Glutamatergic neuron (in vitro differentiated cells): ENCODE data around the gene AGBL4. TPM values are rescaled to one million over a fixed set of nuclear protein-coding genes. Genes with fewer than 3 reads are reported as not detected.

Experiments used
- DNase-seq: peaks from one replicate; pipeline ENCODE4 v3.0.0; 2022
- H3K27ac Mint-ChIP-seq: one replicate; pipeline ENCODE4 v1.8.0; 2020; ENCODE audit warnings: mild to moderate bottlenecking, mixed read lengths, inconsistent platforms; ENCODE audit not compliant: unreplicated experiment
- H3K27me3 Mint-ChIP-seq: one replicate; pipeline ENCODE4 v1.8.0; 2020; ENCODE audit warnings: mild to moderate bottlenecking, moderate library complexity, mixed read lengths, inconsistent platforms; ENCODE audit not compliant: unreplicated experiment
- H3K36me3 Mint-ChIP-seq: one replicate; pipeline ENCODE4 v1.8.0; 2020; ENCODE audit warnings: mild to moderate bottlenecking, mixed read lengths, inconsistent platforms; ENCODE audit not compliant: unreplicated experiment
- H3K4me1 Mint-ChIP-seq: one replicate; pipeline ENCODE4 v1.8.0; 2020; ENCODE audit warnings: mild to moderate bottlenecking, low read depth, mixed read lengths, inconsistent platforms; ENCODE audit not compliant: unreplicated experiment
- H3K4me3 Mint-ChIP-seq: one replicate; pipeline ENCODE4 v1.8.0; 2020; ENCODE audit warnings: mild to moderate bottlenecking, mixed read lengths, inconsistent platforms; ENCODE audit not compliant: unreplicated experiment
- H3K9me3 Mint-ChIP-seq: one replicate; pipeline ENCODE4 v1.8.0; 2020; ENCODE audit warnings: mild to moderate bottlenecking, moderate library complexity, mixed read lengths, inconsistent platforms; ENCODE audit not compliant: unreplicated experiment
- CTCF ChIP-seq: fragments of 200-600 bp; sonication (generic); IDR thresholded peaks from one replicate; pipeline ENCODE4 v1.5.0; 2021; ENCODE audit not compliant: partially characterized antibody, unreplicated experiment
- total RNA-seq: library from RNA; stranded (reverse); fragmentation: NEBNext Ultra II Directional; extraction: Animal tissue kit (Norgen Biotek cat#: 25700); gene quantifications from one replicate; pipeline ENCODE4 v1.2.1, GENCODE V29; 2021; ENCODE audit not compliant: unreplicated experiment

The AGBL4 gene
- total RNA-seq, 1 donor from 2014 or later, result 3.5 TPM

- Mint-ChIP-seq H3K4me3 (no peak overlapping the region), H3K27ac (no peak overlapping the region), H3K36me3 (no peaks in the 10 kb centered on the region)
These were observed 1404.2 kb downstream of the AGBL4 start for GRCh38 chr1:48619539-48619938.

GRCh38 chr1:48617252-48617651 is 1406.5 kb downstream of the AGBL4 start:
- no peak for DNase-seq
- Mint-ChIP-seq H3K4me1 (peaks cover 7% of the 10 kb centered on the region), H3K27me3 (no peaks in the 10 kb centered on the region), H3K27ac (no peak overlapping the region), H3K36me3 (no peaks in the 10 kb centered on the region), H3K9me3 (no peaks in the 10 kb centered on the region), H3K4me3 (peak overlapping the region; percentile 20)
- TF ChIP-seq CTCF, result no peak

More at GRCh38 chr1:48619539-48619938, 1404.2 kb downstream of the AGBL4 start:
- Mint-ChIP-seq H3K4me1 (peaks cover 7% of the 10 kb centered on the region), H3K9me3 (no peaks in the 10 kb centered on the region), H3K27me3 (no peaks in the 10 kb centered on the region)
- peak; percentile 78 for DNase-seq
- TF ChIP-seq CTCF, result no peak

- no peak for TF ChIP-seq CTCF
- Mint-ChIP-seq H3K4me1 (peaks cover 7% of the 10 kb centered on the region), H3K4me3 (peak overlapping the region; percentile 5), H3K9me3 (no peaks in the 10 kb centered on the region), H3K27me3 (no peaks in the 10 kb centered on the region), H3K27ac (no peak overlapping the region), H3K36me3 (no peaks in the 10 kb centered on the region)
- no peak for DNase-seq
These were observed 1407.0 kb downstream of the AGBL4 start for GRCh38 chr1:48616710-48617109.

DNA sequence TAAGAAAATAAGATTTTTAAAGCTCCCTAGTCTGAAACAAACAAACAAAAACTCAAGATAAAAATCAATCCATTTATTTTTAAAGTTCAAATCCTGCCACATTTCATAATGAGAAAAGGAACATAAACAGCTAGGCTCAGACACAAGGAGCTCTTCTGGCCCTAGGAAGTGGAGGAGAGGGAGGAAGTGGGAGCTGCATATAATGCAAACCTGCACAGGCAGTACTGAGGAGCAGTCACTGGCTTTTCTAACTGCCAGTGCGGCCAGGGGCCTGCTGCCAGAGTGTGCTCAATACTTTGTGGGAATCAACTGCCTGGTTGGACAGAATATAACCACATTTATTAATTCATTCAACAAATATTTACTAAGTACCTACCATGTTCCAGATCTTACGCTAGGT is 1411.9 kb downstream of the AGBL4 start:
- no peaks in the 10 kb centered on the region for H3K27me3 Mint-ChIP-seq
- DNase-seq, result peak; percentile 14
- H3K27ac Mint-ChIP-seq, result no peak overlapping the region
- no peak overlapping the region for H3K4me3 Mint-ChIP-seq
- H3K36me3 Mint-ChIP-seq, result no peaks in the 10 kb centered on the region
- no peak for TF ChIP-seq CTCF
- no peaks in the 10 kb centered on the region for H3K9me3 Mint-ChIP-seq
- H3K4me1 Mint-ChIP-seq, result peaks cover 3% of the 10 kb centered on the region

DNA sequence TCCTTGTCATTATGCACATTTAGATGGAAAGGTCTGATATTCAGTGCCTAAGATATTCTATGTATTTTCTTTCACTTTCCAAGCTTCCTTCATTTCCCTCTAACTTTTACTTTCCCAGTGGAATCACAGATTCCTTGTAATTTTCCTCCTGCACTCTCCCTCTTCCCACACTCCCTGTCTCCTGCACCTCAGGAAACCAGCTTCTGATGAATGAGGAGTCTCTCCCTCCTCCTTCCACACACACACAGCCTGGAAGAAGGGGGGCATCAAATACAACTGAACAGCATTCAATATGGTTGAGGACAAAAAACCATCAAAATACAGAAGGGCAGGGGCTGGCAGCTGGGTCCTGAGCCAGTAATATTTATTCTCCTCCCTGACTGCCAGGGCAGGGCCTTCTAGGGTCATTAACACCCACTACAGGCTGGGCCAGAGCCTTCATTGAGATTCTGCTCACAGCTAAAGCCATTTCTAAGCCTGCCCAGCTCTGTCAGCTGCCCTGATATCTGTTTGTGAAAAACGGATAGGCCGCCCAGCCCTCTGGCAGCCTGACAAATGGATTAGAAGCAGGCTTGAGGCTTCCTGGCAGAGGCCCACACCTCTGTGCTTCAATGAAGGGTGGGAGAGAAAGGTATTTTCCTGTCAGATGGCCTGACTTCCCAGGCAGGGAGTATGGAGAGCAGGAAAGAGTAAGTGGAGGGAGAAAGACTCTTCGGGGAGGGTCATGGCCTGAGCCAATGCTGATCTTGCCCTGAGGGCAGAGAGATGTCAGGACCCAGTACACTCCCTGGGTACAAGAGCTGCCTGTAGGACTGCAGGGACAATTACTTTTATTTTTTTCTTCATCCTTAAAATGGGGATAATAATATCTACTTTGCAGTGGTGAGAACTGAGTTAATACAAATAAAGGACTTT is 1412.9 kb downstream of the AGBL4 start:
- no peak for TF ChIP-seq CTCF
- Mint-ChIP-seq H3K36me3 (no peaks in the 10 kb centered on the region), H3K27ac (no peak overlapping the region), H3K27me3 (no peaks in the 10 kb centered on the region), H3K4me3 (no peak overlapping the region), H3K4me1 (peaks cover 3% of the 10 kb centered on the region), H3K9me3 (no peaks in the 10 kb centered on the region)
- DNase-seq, result peak; percentile 21
